Prostate gland (tissue), 2 donors: Measurements from ENCODE around the gene MACO1. TPM values are rescaled to one million over a fixed set of nuclear protein-coding genes. Genes with fewer than 3 reads are reported as not detected.
"Not testable (repeated sequence)": the region's sequence is repeated elsewhere in the genome, so short reads cannot be mapped to it uniquely, and the experiment has no call there.

ENCODE experiments used
- DNase-seq: peaks from one replicate; pipeline ENCODE4 v3.0.0-alpha.2; 2019; ENCODE audit warnings: low spot score
- H3K27ac ChIP-seq, 2 donors: fragments of 200-600 bp; sonication (generic); 2 replicates each; pipeline ENCODE4 v1.5.1; 2017 to 2019
- H3K27me3 ChIP-seq: fragments of 200-600 bp; sonication (generic); replicated peaks from 2 replicates; pipeline ENCODE4 v1.5.1; 2019; ENCODE audit not compliant: insufficient read depth
- H3K36me3 ChIP-seq, 2 donors: fragments of 200-600 bp; sonication (generic); 1 replicate in 1 of 2; 2 replicates in 1 of 2; pipeline versions ENCODE4 v1.5.1 to v1.8.1; 2017 to 2019
- H3K4me1 ChIP-seq: fragments of 200-600 bp; sonication (generic); replicated peaks from 2 replicates; pipeline ENCODE4 v1.5.1; 2019
- H3K4me3 ChIP-seq, 2 donors: fragments of 200-600 bp; sonication (generic); 2 replicates each; pipeline ENCODE4 v1.5.1; 2017 to 2019
- H3K9me3 ChIP-seq: fragments of 200-600 bp; sonication (generic); 2 replicates; pipeline ENCODE4 v1.5.1; 2017
- POLR2A ChIP-seq: fragments of 450-650 bp; IDR thresholded peaks from one replicate; pipeline ENCODE4 v1.6.1; 2016; ENCODE audit warnings: antibody characterized with exemption, mild to moderate bottlenecking
- POLR2AphosphoS5 ChIP-seq: sonication (generic); formaldehyde crosslinking; IDR thresholded peaks from one replicate; pipeline ENCODE4 v1.6.1; 2017; ENCODE audit warnings: antibody characterized with exemption
- WGBS: methylation state at CpG from one replicate; pipeline ENCODE4 v1.1.5; 2018; 5-methylcytosine and 5-hydroxymethylcytosine counted together
- intact Hi-C: fragments of 100-400 bp; cut with DNase I; formaldehyde crosslinking; loops from one replicate; pipeline ENCODE4 v1.14.2; 2022
- total RNA-seq, 2 donors: library from RNA; depleted of rRNA; stranded (reverse); fragments of >200 nt; gene quantifications; one replicate each; pipeline ENCODE4 v1.1.0, GENCODE V29; 2016
- TF ChIP-seq, protein P1 (sequence below), 4 experiments: fragments of 200-600 bp in 2 of 4; fragments of 450-650 bp in 2 of 4; sonication (generic) in 2 of 4; IDR thresholded peaks; 1 replicate in 3 of 4; 2 replicates in 1 of 4; pipeline ENCODE4 v1.5.1; 2016 to 2019; ENCODE audit warnings: antibody characterized with exemption in 4 of 4, mild to moderate bottlenecking in 2 of 4, moderate library complexity in 2 of 4

Gene MACO1
- total RNA-seq, 2 donors from 2014 or later = 25.5 to 31.0 TPM

- peak; percentile 57 for DNase-seq
- TF ChIP-seq, protein P1, sequence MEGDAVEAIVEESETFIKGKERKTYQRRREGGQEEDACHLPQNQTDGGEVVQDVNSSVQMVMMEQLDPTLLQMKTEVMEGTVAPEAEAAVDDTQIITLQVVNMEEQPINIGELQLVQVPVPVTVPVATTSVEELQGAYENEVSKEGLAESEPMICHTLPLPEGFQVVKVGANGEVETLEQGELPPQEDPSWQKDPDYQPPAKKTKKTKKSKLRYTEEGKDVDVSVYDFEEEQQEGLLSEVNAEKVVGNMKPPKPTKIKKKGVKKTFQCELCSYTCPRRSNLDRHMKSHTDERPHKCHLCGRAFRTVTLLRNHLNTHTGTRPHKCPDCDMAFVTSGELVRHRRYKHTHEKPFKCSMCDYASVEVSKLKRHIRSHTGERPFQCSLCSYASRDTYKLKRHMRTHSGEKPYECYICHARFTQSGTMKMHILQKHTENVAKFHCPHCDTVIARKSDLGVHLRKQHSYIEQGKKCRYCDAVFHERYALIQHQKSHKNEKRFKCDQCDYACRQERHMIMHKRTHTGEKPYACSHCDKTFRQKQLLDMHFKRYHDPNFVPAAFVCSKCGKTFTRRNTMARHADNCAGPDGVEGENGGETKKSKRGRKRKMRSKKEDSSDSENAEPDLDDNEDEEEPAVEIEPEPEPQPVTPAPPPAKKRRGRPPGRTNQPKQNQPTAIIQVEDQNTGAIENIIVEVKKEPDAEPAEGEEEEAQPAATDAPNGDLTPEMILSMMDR (IDR thresholded peaks at IDR 0.05) = no peak
- TF ChIP-seq POLR2A (no peak), POLR2AphosphoS5 (peak; percentile 71)
- H3K9me3 ChIP-seq = no peaks in the 10 kb centered on the region
- H3K27me3 ChIP-seq = no peaks in the 10 kb centered on the region
- 40% methylated on average over 7 of the region's 7 CpGs for WGBS
- no peaks in the 10 kb centered on the region for H3K36me3 ChIP-seq
- intact Hi-C loops = no loop called here
- H3K27ac ChIP-seq = peak overlapping the region; percentile 29 to 54
- H3K4me1 ChIP-seq = peaks cover 8% of the 10 kb centered on the region
- no peak overlapping the region for H3K4me3 ChIP-seq
Observed at GRCh38 chr1:25458541-25459298, 28.0 kb downstream of the MACO1 start.

- Histone ChIP-seq H3K27me3 (no peaks in the 10 kb centered on the region), H3K4me3 (no peak overlapping the region), H3K27ac (peak overlapping the region; percentile 7 to 54), H3K36me3 (no peaks in the 10 kb centered on the region), H3K4me1 (peaks cover 8% of the 10 kb centered on the region), H3K9me3 (no peaks in the 10 kb centered on the region)
- TF ChIP-seq POLR2A (no peak), POLR2AphosphoS5 (no peak)
- TF ChIP-seq, protein P1 (IDR thresholded peaks at IDR 0.05) = no peak
- WGBS = 37% methylated on average over 3 of the region's 3 CpGs
- DNase-seq = no peak
- intact Hi-C loops = no loop called here
Observed at GRCh38 chr1:25460020-25460419, 29.3 kb downstream of the MACO1 start.

GRCh38 chr1:25460816-25461215 is 30.1 kb downstream of the MACO1 start:
- 86% methylated on average over 4 of the region's 4 CpGs for WGBS
- intact Hi-C loops, H3K4me1 ChIP-seq, DNase-seq, H3K36me3 ChIP-seq, H3K27me3 ChIP-seq, H3K9me3 ChIP-seq, H3K4me3 ChIP-seq: not testable (repeated sequence)
- peak overlapping the region in 1 of 2 donors; percentile 54 for H3K27ac ChIP-seq

DNA sequence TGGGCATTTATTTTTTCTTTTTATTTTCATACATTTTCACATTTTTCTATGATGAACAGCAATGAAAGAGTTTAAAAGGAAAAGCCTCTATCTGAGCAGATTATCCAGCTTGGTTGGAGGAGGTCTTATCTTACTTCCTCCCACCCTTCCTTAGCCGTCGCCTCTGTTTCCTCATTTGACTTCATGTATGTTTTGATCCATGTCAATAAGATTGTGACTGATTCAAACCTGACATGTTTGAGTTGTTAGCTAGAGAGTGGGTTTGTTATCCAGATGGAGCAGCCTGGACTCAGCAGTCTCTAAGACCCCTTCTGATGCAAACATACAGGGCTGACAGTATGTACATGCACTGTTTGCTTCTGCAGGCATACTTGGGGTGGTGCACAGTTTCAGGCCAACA is 31.2 kb downstream of the MACO1 start:
- intact Hi-C loops = no loop called here
- Histone ChIP-seq H3K27me3 (no peaks in the 10 kb centered on the region), H3K9me3 (no peaks in the 10 kb centered on the region), H3K27ac (no peak overlapping the region), H3K36me3 (no peaks in the 10 kb centered on the region), H3K4me1 (peaks cover 8% of the 10 kb centered on the region), H3K4me3 (no peak overlapping the region)
- DNase-seq = no peak
- WGBS = 83% methylated on average over 2 of the region's 2 CpGs
- no peak for TF ChIP-seq POLR2A
- TF ChIP-seq, protein P1 (IDR thresholded peaks at IDR 0.05) = no peak
- TF ChIP-seq POLR2AphosphoS5 = no peak

DNA sequence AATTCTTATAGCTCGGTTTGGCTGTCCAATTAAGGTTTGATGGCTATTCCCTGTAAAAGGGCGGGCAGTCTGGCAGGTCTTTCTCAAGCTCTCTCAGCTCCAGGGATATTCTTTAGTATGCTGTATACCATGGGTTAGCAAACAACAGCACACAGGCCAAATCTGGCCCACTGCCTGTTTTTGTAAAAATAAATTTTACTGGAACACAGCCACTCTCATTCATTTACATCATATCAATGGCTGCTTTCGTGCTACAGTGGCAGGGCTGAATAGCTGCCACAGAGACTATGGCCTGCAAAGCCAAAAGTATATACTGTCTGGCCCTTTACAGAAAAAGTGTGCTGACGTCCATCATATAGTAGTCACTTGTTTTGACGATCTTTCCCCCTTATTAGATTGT is 32.0 kb downstream of the MACO1 start:
- DNase-seq = no peak
- no peaks in the 10 kb centered on the region for H3K36me3 ChIP-seq
- no peaks in the 10 kb centered on the region for H3K27me3 ChIP-seq
- peaks cover 8% of the 10 kb centered on the region for H3K4me1 ChIP-seq
- intact Hi-C loops = no loop called here
- no peak overlapping the region for H3K27ac ChIP-seq
- TF ChIP-seq, protein P1 (IDR thresholded peaks at IDR 0.05) = no peak
- no peak for TF ChIP-seq POLR2AphosphoS5
- TF ChIP-seq POLR2A = no peak
- H3K9me3 ChIP-seq = no peaks in the 10 kb centered on the region
- 35% methylated on average over 5 of the region's 5 CpGs for WGBS
- H3K4me3 ChIP-seq = no peak overlapping the region
